GM12801 (cell line): ENCODE data around the gene UBR3.

Experiments used
- TF ChIP-seq, protein P1 (sequence below): IDR thresholded peaks from one replicate; pipeline ENCODE4 v1.5.1; 2011; ENCODE audit warnings: control low read depth; ENCODE audit not compliant: insufficient read length; ENCODE audit errors: extremely low read depth

The UBR3 gene

DNA sequence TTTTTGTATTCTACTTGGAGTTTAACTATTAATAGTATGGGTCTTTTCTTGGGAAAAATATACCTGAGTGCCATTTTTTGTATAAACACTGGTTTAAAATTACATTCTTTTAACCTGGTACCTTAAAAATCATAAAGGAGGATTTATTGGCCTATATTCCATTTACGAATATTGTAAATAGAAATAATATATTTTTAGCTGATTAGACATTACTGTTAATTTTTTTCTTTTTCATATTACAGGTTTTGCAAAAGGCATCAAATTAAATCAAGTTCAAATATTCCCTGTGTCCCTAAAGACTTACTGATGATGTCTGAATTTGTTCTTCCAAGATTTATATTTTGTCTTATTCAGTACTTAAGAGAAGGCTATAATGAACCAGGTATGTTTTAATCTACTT lies 44.7 kb downstream of the UBR3 start:
- TF ChIP-seq, protein P1, sequence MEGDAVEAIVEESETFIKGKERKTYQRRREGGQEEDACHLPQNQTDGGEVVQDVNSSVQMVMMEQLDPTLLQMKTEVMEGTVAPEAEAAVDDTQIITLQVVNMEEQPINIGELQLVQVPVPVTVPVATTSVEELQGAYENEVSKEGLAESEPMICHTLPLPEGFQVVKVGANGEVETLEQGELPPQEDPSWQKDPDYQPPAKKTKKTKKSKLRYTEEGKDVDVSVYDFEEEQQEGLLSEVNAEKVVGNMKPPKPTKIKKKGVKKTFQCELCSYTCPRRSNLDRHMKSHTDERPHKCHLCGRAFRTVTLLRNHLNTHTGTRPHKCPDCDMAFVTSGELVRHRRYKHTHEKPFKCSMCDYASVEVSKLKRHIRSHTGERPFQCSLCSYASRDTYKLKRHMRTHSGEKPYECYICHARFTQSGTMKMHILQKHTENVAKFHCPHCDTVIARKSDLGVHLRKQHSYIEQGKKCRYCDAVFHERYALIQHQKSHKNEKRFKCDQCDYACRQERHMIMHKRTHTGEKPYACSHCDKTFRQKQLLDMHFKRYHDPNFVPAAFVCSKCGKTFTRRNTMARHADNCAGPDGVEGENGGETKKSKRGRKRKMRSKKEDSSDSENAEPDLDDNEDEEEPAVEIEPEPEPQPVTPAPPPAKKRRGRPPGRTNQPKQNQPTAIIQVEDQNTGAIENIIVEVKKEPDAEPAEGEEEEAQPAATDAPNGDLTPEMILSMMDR, result no peak

DNA sequence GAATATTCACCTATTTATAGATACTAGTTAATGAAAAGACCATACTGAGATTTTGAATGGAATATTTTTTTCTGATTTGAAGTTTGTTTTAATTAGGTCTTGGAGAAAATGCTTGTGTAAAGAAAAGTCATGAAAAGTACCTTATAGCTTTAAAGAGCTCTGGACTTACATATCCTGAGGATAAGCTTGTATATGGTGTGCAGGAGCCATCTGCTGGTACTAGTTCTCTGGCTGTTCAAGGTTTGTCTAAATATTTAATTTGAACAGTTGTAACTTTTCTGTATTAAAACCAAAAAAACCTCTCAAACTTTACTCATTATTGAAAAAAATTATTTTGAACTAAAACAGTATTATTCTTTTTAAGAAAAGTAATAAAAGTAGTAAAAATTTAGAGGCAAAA lies 50.1 kb downstream of the UBR3 start:
- TF ChIP-seq, protein P1, result no peak

DNA sequence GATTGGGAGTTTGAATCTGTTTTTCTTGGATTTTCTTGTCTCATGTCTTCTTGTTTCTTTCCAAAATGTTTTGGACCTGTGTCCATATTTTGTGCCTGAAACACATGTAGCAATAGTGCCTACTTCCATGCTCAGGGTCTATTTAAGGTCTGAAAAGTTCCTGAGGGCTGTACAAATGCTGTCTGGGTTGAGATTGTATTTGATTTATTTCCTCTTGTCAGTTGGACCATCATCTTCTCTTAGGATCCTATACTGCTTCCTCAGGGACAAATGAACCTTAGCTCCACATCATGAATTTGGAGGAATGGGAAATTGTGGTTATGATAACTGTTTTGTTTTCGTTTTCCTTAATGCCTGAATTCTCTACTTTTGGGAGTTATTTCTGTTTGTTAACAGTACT lies 59.9 kb downstream of the UBR3 start:
- TF ChIP-seq, protein P1, result no peak

DNA sequence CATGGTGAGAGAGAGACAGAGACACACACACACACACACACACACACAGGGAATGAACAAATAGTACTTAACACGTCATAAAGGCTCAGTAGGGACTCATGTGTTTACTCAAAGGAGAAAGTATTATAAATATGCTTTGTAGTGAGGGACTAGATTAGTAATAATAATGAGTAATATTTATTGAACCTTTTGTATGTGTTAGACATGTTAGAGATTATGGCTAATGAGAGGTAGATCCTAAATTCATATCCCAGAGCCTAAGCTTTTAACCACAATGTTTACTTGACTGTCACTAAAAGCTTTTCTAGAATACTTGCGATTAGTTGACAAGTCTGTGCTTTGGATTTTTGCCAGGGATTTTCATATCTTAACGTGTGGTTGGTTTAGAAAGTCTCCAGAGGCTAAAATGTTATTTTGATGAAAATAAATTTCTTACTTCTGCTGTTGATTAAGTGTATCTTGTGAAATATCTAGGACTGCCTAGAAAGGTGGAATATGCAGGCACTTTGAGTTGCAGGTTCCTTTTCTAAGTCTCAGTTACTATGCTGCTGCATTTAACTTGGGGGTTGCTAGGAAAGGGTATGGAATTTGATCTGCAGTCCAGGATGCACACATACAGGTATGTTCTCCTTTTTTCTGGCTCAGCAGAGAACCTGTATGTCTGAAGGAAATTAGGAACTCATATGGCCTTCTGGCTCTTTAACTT lies 64.5 kb downstream of the UBR3 start:
- TF ChIP-seq, protein P1, result no peak

DNA sequence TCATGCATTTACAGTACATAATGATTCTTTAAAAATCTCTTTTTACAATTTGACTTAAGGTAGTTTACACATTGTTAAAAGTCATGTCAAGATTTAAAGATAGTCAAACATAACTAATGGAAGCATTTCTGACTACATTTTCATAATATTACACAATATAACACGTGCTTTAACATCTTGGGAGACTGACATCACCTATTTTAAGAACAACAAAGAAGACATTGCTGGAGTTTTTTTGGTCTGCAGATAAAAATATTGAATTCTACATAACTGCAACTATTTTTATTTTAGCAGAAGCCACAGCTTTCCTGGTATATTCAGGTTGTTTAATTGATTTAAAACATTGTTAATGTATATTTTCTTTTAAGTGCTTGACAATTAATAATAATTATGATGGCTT lies 65.7 kb downstream of the UBR3 start:
- TF ChIP-seq, protein P1, result no peak

GRCh38 chr2:169895294-169895985 lies 68.2 kb downstream of the UBR3 start:
- TF ChIP-seq, protein P1, result no peak

DNA sequence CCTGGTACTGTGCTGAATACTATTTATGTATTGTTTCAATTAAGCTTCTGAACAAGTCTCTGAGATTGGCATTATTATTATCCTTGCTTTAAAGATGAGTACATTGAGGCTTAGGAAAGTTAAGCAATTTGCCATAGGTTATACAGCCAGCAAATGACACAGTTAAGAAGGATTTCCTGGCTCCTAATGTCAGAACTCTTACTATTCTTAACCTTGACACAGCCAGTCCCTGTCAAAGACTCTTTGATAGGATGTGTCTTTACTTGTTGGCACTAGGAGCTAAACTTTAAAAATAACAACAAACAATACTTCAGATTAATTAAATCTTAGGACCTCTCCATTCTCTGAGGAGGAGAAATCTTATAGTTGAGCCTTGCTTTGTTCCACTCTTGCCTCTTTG lies 70.6 kb downstream of the UBR3 start:
- TF ChIP-seq, protein P1, result no peak
